ENCODE results near the gene ABI3BP. TPM values are rescaled to one million over a fixed set of nuclear protein-coding genes. Genes with fewer than 3 reads are reported as not detected.

ABI3BP gene
- total RNA-seq, 4 donors from 2014 or later: 6.2 to 68.7 (median 18.8) TPM

DNA sequence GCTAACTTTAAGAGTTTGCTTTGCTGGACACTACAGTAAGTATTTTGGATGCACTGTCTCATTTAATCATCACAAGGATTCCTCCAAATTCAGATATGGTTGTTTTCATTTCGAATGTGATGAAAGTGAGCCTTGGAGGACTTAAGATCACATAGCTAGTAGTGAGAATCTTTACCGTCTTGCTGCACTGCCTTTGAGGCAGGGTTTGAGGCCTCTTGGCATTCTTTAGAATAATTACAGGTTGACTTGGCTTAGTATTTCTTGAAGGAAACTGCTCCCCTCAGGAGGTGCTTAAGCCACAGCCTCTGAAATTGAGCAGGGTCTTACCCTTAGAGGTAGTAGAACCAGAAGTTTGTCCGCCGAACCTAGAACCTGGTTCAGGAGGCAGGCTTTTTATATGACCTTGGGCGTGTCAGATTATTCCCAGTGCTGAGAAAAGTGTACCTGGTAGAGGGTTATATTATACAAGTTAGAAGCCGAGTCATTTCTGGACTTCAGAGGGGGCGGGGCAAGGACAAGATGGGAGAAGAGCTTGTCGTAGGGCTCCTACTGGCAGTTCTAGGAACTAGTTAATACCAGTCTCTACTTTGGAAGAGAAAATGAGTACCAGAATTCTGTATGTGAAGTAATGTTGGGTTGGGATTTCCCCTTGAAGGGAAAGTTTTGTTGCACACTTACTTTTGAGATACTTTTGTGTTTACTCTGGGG, 282.8 kb downstream of the ABI3BP start:
- DNase-seq: no peak
- Histone ChIP-seq H3K27me3 (peaks cover 0 to 2% (median 0%) of the 10 kb centered on the region in 4 donors), H3K4me1 (peaks cover 9 to 47% (median 15%) of the 10 kb centered on the region in 3 donors), H3K9me3 (no peaks in the 10 kb centered on the region), H3K27ac (peak overlapping the region; percentile 94 to 99 (median 96)), H3K36me3 (peaks cover 0 to 19% (median 4%) of the 10 kb centered on the region in 3 donors), H3K4me3 (peak overlapping the region; percentile 81 to 92 (median 82))
- 7 to 14% methylated on average over 3 to 8 of the region's 8 CpGs for WGBS, 2 donors
- TF ChIP-seq POLR2A (IDR thresholded peaks at IDR 0.05) (no peak), CTCF (IDR thresholded peaks at IDR 0.05) (peak in 2 of 6 experiments; percentile 34 to 50)
- intact Hi-C loops (cut with DNase I): no loop called here

DNA sequence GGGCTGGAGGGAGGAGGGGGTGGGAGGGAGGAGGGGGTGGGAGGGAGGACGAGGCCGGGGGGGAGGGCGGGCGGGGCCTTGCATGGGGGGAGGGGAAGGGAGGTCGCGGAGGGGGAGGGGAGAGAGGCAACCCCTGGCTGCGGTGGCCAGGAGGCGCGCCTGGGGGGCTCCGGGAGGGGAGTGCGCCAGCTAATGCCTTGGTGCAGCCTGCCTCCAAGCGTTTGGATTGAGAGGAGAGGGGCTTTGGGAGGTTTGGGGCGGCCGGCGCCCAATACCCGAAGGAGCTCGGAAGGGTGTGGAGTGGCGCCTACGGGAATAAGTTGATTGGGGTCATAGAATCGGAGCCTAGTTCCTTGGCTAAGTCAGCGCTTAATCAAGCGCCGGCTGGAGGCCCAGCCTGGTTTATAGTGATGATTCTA, 283.4 kb downstream of the ABI3BP start:
- WGBS, 2 donors: 1 to 2% methylated on average over 16 to 21 of the region's 23 CpGs
- DNase-seq: peak; percentile 2

GRCh38 chr3:100708989-100709841, 284.0 kb downstream of the ABI3BP start, which contains the start of gene TFG:
Gene TFG, plus strand, starts transcription at chr3:100709494. Its CDS starts 4,192 bp downstream, at chr3:100713686.
- H3K4me3 ChIP-seq: peak within 1 kb of the TSS; percentile 81 to 92 (median 82)
- peaks cover 0 to 5% (median 0%) of the 10 kb centered on the region in 4 donors for H3K27me3 ChIP-seq
- intact Hi-C loops (cut with DNase I): no loop called here
- H3K36me3 ChIP-seq: peaks cover 0 to 7% (median 0%) of the 10 kb centered on the region in 3 donors
- H3K4me1 ChIP-seq: peaks cover 9 to 40% (median 15%) of the 10 kb centered on the region in 3 donors
- no peaks in the 10 kb centered on the region for H3K9me3 ChIP-seq
- peak; percentile 80 for DNase-seq
- WGBS, 2 donors: 1% methylated on average over 24 to 26 of the region's 76 CpGs
- H3K27ac ChIP-seq: peak within 1 kb of the TSS; percentile 94 to 99 (median 96)
- TF ChIP-seq POLR2A (IDR thresholded peaks at IDR 0.05): peak in 3 of 4 donors; percentile 64 to 89 (median 66)
- TF ChIP-seq CTCF (IDR thresholded peaks at IDR 0.05): peak in 1 of 6 experiments; percentile 29

More for the DNA sequence above, 283.4 kb downstream of the ABI3BP start:
- Histone ChIP-seq H3K9me3 (no peaks in the 10 kb centered on the region), H3K27ac (peak overlapping the region; percentile 94 to 99 (median 96)), H3K36me3 (peaks cover 0 to 13% (median 0%) of the 10 kb centered on the region in 3 donors), H3K27me3 (peaks cover 0 to 5% (median 0%) of the 10 kb centered on the region in 4 donors), H3K4me3 (peak overlapping the region; percentile 81 to 92 (median 82)), H3K4me1 (peaks cover 9 to 46% (median 15%) of the 10 kb centered on the region in 3 donors)
- intact Hi-C loops (cut with DNase I): no loop called here
- no peak for TF ChIP-seq POLR2A (IDR thresholded peaks at IDR 0.05)
- TF ChIP-seq CTCF (IDR thresholded peaks at IDR 0.05): no peak

GRCh38 chr3:100708644-100708988, 284.6 kb downstream of the ABI3BP start:
- TF ChIP-seq POLR2A (IDR thresholded peaks at IDR 0.05) (no peak), CTCF (IDR thresholded peaks at IDR 0.05) (no peak)
- Histone ChIP-seq H3K4me3 (peak overlapping the region; percentile 81 to 92 (median 82)), H3K27ac (peak overlapping the region; percentile 94 to 99 (median 96)), H3K4me1 (peaks cover 9 to 38% (median 15%) of the 10 kb centered on the region in 3 donors), H3K36me3 (peaks cover 0 to 1% (median 0%) of the 10 kb centered on the region in 3 donors), H3K9me3 (no peaks in the 10 kb centered on the region), H3K27me3 (peaks cover 0 to 5% (median 0%) of the 10 kb centered on the region in 4 donors)
- DNase-seq: no peak
- intact Hi-C loops (cut with DNase I): no loop called here
- WGBS, 2 donors: 26 to 61% methylated on average over 3 of the region's 3 CpGs
